DOHH2 (cell line): ENCODE measurements around the gene RNGTT.

Source experiments
- CTCF ChIP-seq: fragments of 200-600 bp; sonication (generic); IDR thresholded peaks from one replicate; pipeline ENCODE4 v1.5.1; 2014; ENCODE audit warnings: antibody characterized with exemption, mild to moderate bottlenecking, low read depth, low read length; ENCODE audit not compliant: poor library complexity, severe bottlenecking
- EZH2phosphoT487 ChIP-seq: fragments of 200-600 bp; sonication (generic); IDR thresholded peaks from 2 replicates; pipeline ENCODE4 v1.6.1; 2017; ENCODE audit warnings: borderline replicate concordance, mild to moderate bottlenecking, antibody characterized with exemption, low read length, moderate library complexity, mixed read lengths

GRCh38 chr6:88992741-88993552 lies 29.5 kb upstream of the RNGTT start:
- TF ChIP-seq CTCF (no peak), EZH2phosphoT487 (no peak)
